AG04450 (cell line): ENCODE measurements around the gene GABRB3. TPM values are rescaled to one million over a fixed set of nuclear protein-coding genes. Genes with fewer than 3 reads are reported as not detected.

Experiments
- CTCF ChIA-PET: fragments of 300-600, 350-600 bp; formaldehyde crosslinking; extraction: SDS; loops from one replicate; lab custom pipeline; 2022; ENCODE audit warnings: antibody characterized with exemption, inconsistent platforms; lab: Charles Lee
- POLR2A ChIA-PET: fragments of 350-600 bp; formaldehyde crosslinking; extraction: SDS; loops from one replicate; lab custom pipeline; 2021; ENCODE audit warnings: antibody characterized with exemption, inconsistent platforms; lab: Yijun Ruan, JAX
- DNase-seq: peaks from one replicate; pipeline ENCODE4 v3.0.0-alpha.2; 2011; ENCODE audit warnings: low read depth, low spot score
- H3K27ac ChIP-seq: one replicate; pipeline ENCODE4 v1.5.1; 2012; ENCODE audit warnings: low read depth, low read length, control low read depth
- H3K27me3 ChIP-seq: one replicate; pipeline ENCODE4 v1.6.0; 2012; ENCODE audit warnings: low read length; ENCODE audit not compliant: control insufficient read depth, insufficient read depth
- H3K4me3 ChIP-seq: 2 replicates; pipeline ENCODE4 v1.5.1; 2011; ENCODE audit warnings: mild to moderate bottlenecking, low read depth, low read length, control low read depth
- H3K9me3 ChIP-seq: 2 replicates; pipeline ENCODE4 v1.5.1; 2012; ENCODE audit warnings: low read length; ENCODE audit not compliant: control insufficient read depth, insufficient read depth
- polyA plus RNA-seq: library from polyadenylated mRNA; depleted of rRNA; stranded (reverse); fragments of >200 nt; gene quantifications from 2 replicates; pipeline ENCODE4 v1.2.3, GENCODE V29; 2011
- TF ChIP-seq, protein P1 (sequence below): IDR thresholded peaks from 2 replicates; pipeline ENCODE4 v1.5.1; 2011; ENCODE audit warnings: low read depth, low read length, control low read depth, inconsistent platforms

The GABRB3 gene
- polyA plus RNA-seq, 1 experiment, result 0.63 TPM

DNA sequence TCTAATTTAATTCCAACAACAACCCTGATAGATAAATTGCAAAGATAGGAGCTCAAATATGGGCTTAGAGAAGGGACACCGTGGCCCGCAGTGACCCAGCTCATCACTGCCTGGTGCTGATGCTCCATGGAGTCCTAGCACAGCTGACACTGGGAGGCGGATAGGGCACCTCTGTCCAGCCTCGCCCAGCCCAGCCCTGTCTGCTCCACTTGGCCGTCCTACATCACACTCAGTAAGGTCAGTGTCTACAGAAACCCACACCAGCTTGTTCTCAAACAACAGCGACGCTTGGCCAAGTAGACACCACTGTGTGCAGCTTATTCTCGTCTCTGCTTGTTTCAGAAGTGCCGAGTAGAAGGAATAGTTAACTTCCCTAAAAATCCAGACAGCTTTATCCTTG, 33.9 kb downstream of the GABRB3 start:
- H3K27ac ChIP-seq, result no peak overlapping the region
- peaks cover 32% of the 10 kb centered on the region for H3K9me3 ChIP-seq
- ChIA-PET POLR2A (no interaction called here), CTCF (no interaction called here)
- TF ChIP-seq, protein P1, sequence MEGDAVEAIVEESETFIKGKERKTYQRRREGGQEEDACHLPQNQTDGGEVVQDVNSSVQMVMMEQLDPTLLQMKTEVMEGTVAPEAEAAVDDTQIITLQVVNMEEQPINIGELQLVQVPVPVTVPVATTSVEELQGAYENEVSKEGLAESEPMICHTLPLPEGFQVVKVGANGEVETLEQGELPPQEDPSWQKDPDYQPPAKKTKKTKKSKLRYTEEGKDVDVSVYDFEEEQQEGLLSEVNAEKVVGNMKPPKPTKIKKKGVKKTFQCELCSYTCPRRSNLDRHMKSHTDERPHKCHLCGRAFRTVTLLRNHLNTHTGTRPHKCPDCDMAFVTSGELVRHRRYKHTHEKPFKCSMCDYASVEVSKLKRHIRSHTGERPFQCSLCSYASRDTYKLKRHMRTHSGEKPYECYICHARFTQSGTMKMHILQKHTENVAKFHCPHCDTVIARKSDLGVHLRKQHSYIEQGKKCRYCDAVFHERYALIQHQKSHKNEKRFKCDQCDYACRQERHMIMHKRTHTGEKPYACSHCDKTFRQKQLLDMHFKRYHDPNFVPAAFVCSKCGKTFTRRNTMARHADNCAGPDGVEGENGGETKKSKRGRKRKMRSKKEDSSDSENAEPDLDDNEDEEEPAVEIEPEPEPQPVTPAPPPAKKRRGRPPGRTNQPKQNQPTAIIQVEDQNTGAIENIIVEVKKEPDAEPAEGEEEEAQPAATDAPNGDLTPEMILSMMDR, result no peak
- no peaks in the 10 kb centered on the region for H3K27me3 ChIP-seq
- no peak overlapping the region for H3K4me3 ChIP-seq
- no peak for DNase-seq

DNA sequence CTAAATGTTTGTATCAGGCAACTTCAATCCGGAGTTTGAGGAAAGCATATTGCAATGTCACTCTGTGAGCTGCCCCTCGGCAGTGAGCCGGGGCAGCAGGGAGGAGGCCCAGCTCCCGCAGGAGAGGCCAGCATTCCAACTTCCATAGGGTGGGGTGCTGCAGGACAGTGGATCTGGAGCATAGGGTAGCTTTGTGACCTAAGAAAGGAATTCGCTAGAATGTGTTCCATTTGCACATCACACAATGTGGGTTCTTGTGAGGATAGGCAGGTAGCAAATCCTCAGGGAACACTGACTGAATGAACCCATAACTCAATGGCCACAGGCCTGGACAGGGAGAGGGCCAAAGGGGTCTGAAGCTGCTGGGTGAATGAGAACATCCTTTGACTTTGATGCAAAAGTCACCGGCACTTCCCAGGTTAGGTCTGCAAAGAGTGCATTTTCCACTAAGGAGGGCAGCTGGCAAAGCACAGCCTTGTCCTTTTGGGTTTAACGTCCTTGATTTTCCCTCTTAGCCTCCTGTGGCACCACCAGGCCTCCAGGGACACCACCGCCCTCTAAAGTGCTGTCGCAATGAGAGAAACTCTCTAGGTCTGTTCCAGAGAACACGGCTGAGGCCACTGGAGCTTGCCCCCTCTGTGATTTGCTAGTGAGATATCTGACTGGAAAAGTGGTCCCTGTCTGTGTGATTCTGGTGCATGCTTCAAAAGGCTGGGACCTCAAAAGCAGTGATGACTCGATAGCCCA, 36.2 kb downstream of the GABRB3 start:
- Histone ChIP-seq H3K4me3 (no peak overlapping the region), H3K9me3 (peaks cover 34% of the 10 kb centered on the region), H3K27me3 (no peaks in the 10 kb centered on the region), H3K27ac (no peak overlapping the region)
- POLR2A ChIA-PET, result no interaction called here
- TF ChIP-seq, protein P1, result no peak
- CTCF ChIA-PET, result no interaction called here
- DNase-seq, result no peak

DNA sequence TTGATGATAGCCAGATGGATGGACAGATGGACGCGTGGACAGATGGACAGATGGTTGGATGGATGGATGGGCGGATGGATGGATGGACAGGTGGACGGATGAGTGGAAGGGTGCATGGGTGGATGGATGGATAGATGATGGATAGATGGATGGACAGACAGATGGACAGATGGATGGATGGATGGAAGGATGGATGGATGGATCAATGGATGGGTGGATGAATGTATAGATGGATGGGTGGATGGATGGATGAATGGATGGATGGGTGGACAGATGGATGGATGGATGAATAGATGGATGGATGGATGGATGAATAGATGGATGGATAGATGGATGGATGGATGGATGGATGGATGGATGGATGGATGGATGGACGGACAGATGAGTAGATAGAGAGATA, 40.9 kb downstream of the GABRB3 start:
- TF ChIP-seq, protein P1, result no peak
- ChIA-PET CTCF (no interaction called here), POLR2A (no interaction called here)
- no peak for DNase-seq
- Histone ChIP-seq H3K27me3 (no peaks in the 10 kb centered on the region), H3K4me3 (no peak overlapping the region), H3K27ac (no peak overlapping the region), H3K9me3 (peaks cover 30% of the 10 kb centered on the region)

DNA sequence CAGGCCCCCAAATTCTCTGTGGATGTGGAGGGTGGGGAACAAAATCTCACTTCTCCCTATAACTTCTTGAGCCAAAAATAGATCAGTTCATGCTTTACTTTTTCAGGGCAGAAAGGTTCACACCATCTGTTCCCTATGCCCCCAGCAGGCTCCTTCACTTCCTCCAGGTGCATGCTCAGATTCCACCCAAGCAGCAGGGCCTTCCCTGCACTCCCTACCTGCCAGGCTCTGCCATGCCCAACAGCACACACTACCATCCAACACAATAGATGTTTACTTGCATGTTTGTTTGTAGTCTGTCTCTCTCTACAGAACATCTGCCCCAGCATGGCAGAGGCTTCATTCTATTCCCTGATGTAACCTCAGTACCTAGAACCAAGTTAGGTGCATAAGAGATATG, 43.3 kb downstream of the GABRB3 start:
- TF ChIP-seq, protein P1, result no peak
- ChIA-PET CTCF (no interaction called here), POLR2A (no interaction called here)
- peaks cover 25% of the 10 kb centered on the region for H3K9me3 ChIP-seq
- no peak for DNase-seq
- H3K27me3 ChIP-seq, result no peaks in the 10 kb centered on the region
- no peak overlapping the region for H3K4me3 ChIP-seq
- no peak overlapping the region for H3K27ac ChIP-seq

DNA sequence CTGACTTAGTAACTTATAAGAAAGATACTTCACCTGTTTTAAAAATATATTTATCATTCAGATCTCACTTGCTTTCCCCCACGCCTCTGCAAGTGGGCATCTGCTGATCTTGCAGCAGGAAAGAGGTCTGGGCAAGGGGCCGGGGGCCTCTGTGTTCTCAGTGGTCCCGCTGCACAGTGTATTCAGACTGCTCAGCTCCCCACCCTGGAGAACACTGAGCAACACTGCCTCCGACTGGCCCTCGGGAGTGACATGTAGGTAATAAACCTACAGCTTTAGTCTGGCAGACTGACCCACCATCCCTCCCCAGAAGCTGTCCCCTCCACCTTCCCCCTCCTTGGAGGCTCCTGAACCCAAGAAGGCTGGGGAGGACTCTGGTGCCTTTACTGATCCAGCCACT, 43.8 kb downstream of the GABRB3 start:
- TF ChIP-seq, protein P1, result no peak

More for the DNA sequence above, 43.8 kb downstream of the GABRB3 start:
- H3K27ac ChIP-seq, result no peak overlapping the region
- POLR2A ChIA-PET, result no interaction called here
- H3K9me3 ChIP-seq, result peaks cover 19% of the 10 kb centered on the region
- H3K27me3 ChIP-seq, result no peaks in the 10 kb centered on the region
- DNase-seq, result no peak
- H3K4me3 ChIP-seq, result no peak overlapping the region
- CTCF ChIA-PET, result no interaction called here
